ENCODE results near the gene URB1.

- TF ChIP-seq, protein P1, sequence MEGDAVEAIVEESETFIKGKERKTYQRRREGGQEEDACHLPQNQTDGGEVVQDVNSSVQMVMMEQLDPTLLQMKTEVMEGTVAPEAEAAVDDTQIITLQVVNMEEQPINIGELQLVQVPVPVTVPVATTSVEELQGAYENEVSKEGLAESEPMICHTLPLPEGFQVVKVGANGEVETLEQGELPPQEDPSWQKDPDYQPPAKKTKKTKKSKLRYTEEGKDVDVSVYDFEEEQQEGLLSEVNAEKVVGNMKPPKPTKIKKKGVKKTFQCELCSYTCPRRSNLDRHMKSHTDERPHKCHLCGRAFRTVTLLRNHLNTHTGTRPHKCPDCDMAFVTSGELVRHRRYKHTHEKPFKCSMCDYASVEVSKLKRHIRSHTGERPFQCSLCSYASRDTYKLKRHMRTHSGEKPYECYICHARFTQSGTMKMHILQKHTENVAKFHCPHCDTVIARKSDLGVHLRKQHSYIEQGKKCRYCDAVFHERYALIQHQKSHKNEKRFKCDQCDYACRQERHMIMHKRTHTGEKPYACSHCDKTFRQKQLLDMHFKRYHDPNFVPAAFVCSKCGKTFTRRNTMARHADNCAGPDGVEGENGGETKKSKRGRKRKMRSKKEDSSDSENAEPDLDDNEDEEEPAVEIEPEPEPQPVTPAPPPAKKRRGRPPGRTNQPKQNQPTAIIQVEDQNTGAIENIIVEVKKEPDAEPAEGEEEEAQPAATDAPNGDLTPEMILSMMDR (IDR thresholded peaks at IDR 0.05 in 2 of 3, conservative IDR thresholded peaks at IDR 0.05 in 1 of 3; ENCODE audit: insufficient read depth in 2 of 3, low read depth in 1 of 3, low read length in 3 of 3): no peak
- TF ChIP-seq ZBTB7A (IDR thresholded peaks at IDR 0.05; ENCODE audit: borderline replicate concordance, control insufficient read depth, low read depth, low read length) (no peak), MYC (IDR thresholded peaks at IDR 0.05; ENCODE audit: low read depth, low read length) (no peak), MYC (CRISPR knock-in tag; IDR thresholded peaks at IDR 0.05; ENCODE audit: borderline replicate concordance, low read depth) (no peak), SMARCC2 (IDR thresholded peaks at IDR 0.05; ENCODE audit: low read depth) (no peak), ZNF766 (CRISPR knock-in tag; conservative IDR thresholded peaks at IDR 0.05) (no peak), SRSF1 (IDR thresholded peaks at IDR 0.05; ENCODE audit: low read depth, low read length) (no peak), SMAD3 (CRISPR knock-in tag; conservative IDR thresholded peaks at IDR 0.05) (no peak), EZH2 (IDR thresholded peaks at IDR 0.05; ENCODE audit: borderline replicate concordance, low read depth, low read length) (no peak), ZNF124 (CRISPR knock-in tag; IDR thresholded peaks at IDR 0.05) (no peak), EP300 (IDR thresholded peaks at IDR 0.05; ENCODE audit: low read length) (no peak), ZNF140 (CRISPR knock-in tag; IDR thresholded peaks at IDR 0.05) (no peak), POLR2A (conservative IDR thresholded peaks at IDR 0.05) (no peak), ARNT (IDR thresholded peaks at IDR 0.05) (no peak), TAF1 (IDR thresholded peaks at IDR 0.05; ENCODE audit: control insufficient read depth, extremely low read depth, insufficient read depth, low read length, severe bottlenecking) (no peak)
These were observed 56.9 kb downstream of the URB1 start for GRCh38 chr21:32335601-32336575.
